GM21423 (cell line): ENCODE results near the gene SUPT4H1.
"Not testable (repeated sequence)": the region's sequence is repeated elsewhere in the genome, so short reads cannot be mapped to it uniquely, and the experiment has no call there.

Source experiments
- ATAC-seq: cut with Tn5 transposase; IDR thresholded peaks from one replicate; pipeline ENCODE4 v1.9.1; 2021; ENCODE audit warnings: mild to moderate bottlenecking, moderate library complexity; ENCODE audit not compliant: unreplicated experiment

Gene SUPT4H1

GRCh38 chr17:58341861-58342475 lies 10.0 kb downstream of the SUPT4H1 start:
- ATAC-seq, result no peak

GRCh38 chr17:58341136-58341860 lies 10.7 kb downstream of the SUPT4H1 start:
- not testable (repeated sequence) for ATAC-seq

- no peak for ATAC-seq
Observed at GRCh38 chr17:58340405-58340876, 11.6 kb downstream of the SUPT4H1 start.

- ATAC-seq, result no peak
Observed at GRCh38 chr17:58339755-58340404, 12.1 kb downstream of the SUPT4H1 start.

GRCh38 chr17:58338841-58339754 lies 12.9 kb downstream of the SUPT4H1 start:
- ATAC-seq, result peak; percentile 30

GRCh38 chr17:58338454-58338840 lies 13.6 kb downstream of the SUPT4H1 start:
- peak; percentile 0 for ATAC-seq

GRCh38 chr17:58337600-58338453 lies 14.2 kb downstream of the SUPT4H1 start:
- peak; percentile 59 for ATAC-seq

GRCh38 chr17:58337210-58337599 lies 14.8 kb downstream of the SUPT4H1 start:
- ATAC-seq, result no peak

- no peak for ATAC-seq
Observed at GRCh38 chr17:58336456-58337209, 15.4 kb downstream of the SUPT4H1 start.

GRCh38 chr17:58335779-58336455 lies 16.1 kb downstream of the SUPT4H1 start:
- ATAC-seq, result peak; percentile 22

GRCh38 chr17:58335061-58335731 lies 16.8 kb downstream of the SUPT4H1 start:
- ATAC-seq, result no peak

GRCh38 chr17:58334661-58335060 lies 17.3 kb downstream of the SUPT4H1 start:
- no peak for ATAC-seq

- ATAC-seq, result no peak
Observed at GRCh38 chr17:58334256-58334655, 17.7 kb downstream of the SUPT4H1 start.

GRCh38 chr17:58333736-58334207 lies 18.2 kb downstream of the SUPT4H1 start:
- no peak for ATAC-seq

- ATAC-seq, result no peak
Observed at GRCh38 chr17:58332778-58333735, 18.9 kb downstream of the SUPT4H1 start.

- ATAC-seq, result peak; percentile 11
Observed at GRCh38 chr17:58331815-58332777, 19.9 kb downstream of the SUPT4H1 start.
